ENCODE results near the gene ADRB2. TPM values are rescaled to one million over a fixed set of nuclear protein-coding genes. Genes with fewer than 3 reads are reported as not detected.

The ADRB2 gene
- total RNA-seq, 1 experiment from 2014 or later, result 0.26 TPM

DNA sequence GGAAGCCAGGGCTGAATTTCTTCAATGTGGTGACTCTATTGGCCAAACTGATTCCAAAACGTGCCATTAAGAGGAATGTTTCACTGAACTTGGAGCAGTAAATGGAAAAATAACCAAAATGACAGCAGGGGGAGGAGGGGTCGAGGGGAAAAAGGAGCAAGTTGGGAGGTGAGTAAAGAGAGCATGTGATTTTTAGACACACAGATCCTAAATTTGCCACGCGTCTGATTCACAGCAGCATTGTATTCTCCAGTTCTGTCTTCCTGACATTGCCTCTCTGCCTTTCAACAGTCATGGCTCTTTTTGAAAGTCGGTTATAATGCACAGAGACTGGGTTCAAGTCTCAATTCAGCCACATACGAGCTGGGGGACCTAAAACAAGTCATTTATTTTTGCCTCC is 22.0 kb upstream of the ADRB2 start:
- Histone ChIP-seq H3K9me3 (ENCODE audit: control insufficient read depth, low read depth, low read length) (no peaks in the 10 kb centered on the region), H3K18ac (ENCODE audit: insufficient read length, low read depth, low read length) (no peak overlapping the region), H4K91ac (ENCODE audit: insufficient read length, low read depth, low read length) (no peak overlapping the region), H3K23me2 (ENCODE audit: insufficient read length, low read depth, low read length, poor library complexity, severe bottlenecking) (no peaks in the 10 kb centered on the region), H3K4ac (ENCODE audit: low read depth, low read length) (no peak overlapping the region), H2BK20ac (ENCODE audit: low read depth, low read length, poor library complexity, severe bottlenecking) (no peak overlapping the region), H3K27me3 (ENCODE audit: insufficient read depth, low read length) (no peaks in the 10 kb centered on the region), H3K4me1 (ENCODE audit: insufficient read depth, low read length) (no peaks in the 10 kb centered on the region; the same call in 1 of the 2 replicates), H2BK12ac (ENCODE audit: insufficient read length, low read depth, low read length) (no peak overlapping the region), H2AK5ac (ENCODE audit: insufficient read length, low read length) (no peak overlapping the region), H4K5ac (ENCODE audit: insufficient read length, low read depth, low read length) (no peak overlapping the region), H4K8ac (replicated peaks; ENCODE audit: insufficient read length, low read depth, low read length) (no peak overlapping the region), H4K20me1 (ENCODE audit: control insufficient read depth, insufficient read depth, insufficient read length) (no peaks in the 10 kb centered on the region), H3K79me2 (ENCODE audit: insufficient read depth, low read length) (no peaks in the 10 kb centered on the region), H3K14ac (ENCODE audit: insufficient read depth, low read length) (no peak overlapping the region), H2BK15ac (ENCODE audit: low read depth, low read length) (no peak overlapping the region), H3T11ph (ENCODE audit: low read length) (no peak overlapping the region), H3K79me1 (ENCODE audit: insufficient read depth, low read depth, low read length, poor library complexity, severe bottlenecking) (no peaks in the 10 kb centered on the region), H2BK120ac (ENCODE audit: low read depth, low read length, poor library complexity, severe bottlenecking) (no peak overlapping the region), H3K27ac (ENCODE audit: insufficient read length, low read depth, low read length) (no peak overlapping the region), H3K4me2 (ENCODE audit: insufficient read depth, insufficient read length, low read length) (no peak overlapping the region), H3K9ac (ENCODE audit: extremely low read depth, insufficient read length, low read length) (no peak overlapping the region), H3K56ac (ENCODE audit: insufficient read length, low read depth, low read length) (no peak overlapping the region), H3K23ac (ENCODE audit: insufficient read length, low read depth, low read length) (no peak overlapping the region), H2AFZ (ENCODE audit: low read length) (no peak overlapping the region), H2BK5ac (ENCODE audit: insufficient read length, low read length) (no peak overlapping the region)
- H3K4me1 Mint-ChIP-seq, result peaks cover 7% of the 10 kb centered on the region in 2 experiments; a peak in 3 of 4 replicates
- H3K27ac Mint-ChIP-seq, result no peak overlapping the region
- H3K4me3 Mint-ChIP-seq, result no peak overlapping the region
- H3K9me3 Mint-ChIP-seq, result no peaks in the 10 kb centered on the region
- H3K36me3 Mint-ChIP-seq (ENCODE audit: insufficient read depth in 1 of 3, low read depth in 3 of 3), result no peaks in the 10 kb centered on the region; a peak in 1 of 7 replicates
- no CpG with 5 or more reads among the region's 6 CpGs for WGBS (ENCODE audit: extremely low coverage, insufficient read length, low lambda C conversion rate)
- no peak for DNase-seq
- TF ChIP-seq, protein P1, sequence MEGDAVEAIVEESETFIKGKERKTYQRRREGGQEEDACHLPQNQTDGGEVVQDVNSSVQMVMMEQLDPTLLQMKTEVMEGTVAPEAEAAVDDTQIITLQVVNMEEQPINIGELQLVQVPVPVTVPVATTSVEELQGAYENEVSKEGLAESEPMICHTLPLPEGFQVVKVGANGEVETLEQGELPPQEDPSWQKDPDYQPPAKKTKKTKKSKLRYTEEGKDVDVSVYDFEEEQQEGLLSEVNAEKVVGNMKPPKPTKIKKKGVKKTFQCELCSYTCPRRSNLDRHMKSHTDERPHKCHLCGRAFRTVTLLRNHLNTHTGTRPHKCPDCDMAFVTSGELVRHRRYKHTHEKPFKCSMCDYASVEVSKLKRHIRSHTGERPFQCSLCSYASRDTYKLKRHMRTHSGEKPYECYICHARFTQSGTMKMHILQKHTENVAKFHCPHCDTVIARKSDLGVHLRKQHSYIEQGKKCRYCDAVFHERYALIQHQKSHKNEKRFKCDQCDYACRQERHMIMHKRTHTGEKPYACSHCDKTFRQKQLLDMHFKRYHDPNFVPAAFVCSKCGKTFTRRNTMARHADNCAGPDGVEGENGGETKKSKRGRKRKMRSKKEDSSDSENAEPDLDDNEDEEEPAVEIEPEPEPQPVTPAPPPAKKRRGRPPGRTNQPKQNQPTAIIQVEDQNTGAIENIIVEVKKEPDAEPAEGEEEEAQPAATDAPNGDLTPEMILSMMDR (conservative IDR thresholded peaks at IDR 0.05), result no peak
- no peaks in the 10 kb centered on the region for H3K27me3 Mint-ChIP-seq (ENCODE audit: low read depth)

Data from H9 (cell line).